GM19438 (cell line): ENCODE results near the gene ATXN2.
A peak's percentile ranks its signal among the peaks of the same experiment; 100 is the strongest.
"Not testable (repeated sequence)": the region's sequence is repeated elsewhere in the genome, so short reads cannot be mapped to it uniquely, and the experiment has no call there.

Source experiments
- ATAC-seq: cut with Tn5 transposase; IDR thresholded peaks from one replicate; pipeline ENCODE4 v1.9.1; 2021; ENCODE audit warnings: low read depth; ENCODE audit not compliant: unreplicated experiment

ATXN2 gene

DNA sequence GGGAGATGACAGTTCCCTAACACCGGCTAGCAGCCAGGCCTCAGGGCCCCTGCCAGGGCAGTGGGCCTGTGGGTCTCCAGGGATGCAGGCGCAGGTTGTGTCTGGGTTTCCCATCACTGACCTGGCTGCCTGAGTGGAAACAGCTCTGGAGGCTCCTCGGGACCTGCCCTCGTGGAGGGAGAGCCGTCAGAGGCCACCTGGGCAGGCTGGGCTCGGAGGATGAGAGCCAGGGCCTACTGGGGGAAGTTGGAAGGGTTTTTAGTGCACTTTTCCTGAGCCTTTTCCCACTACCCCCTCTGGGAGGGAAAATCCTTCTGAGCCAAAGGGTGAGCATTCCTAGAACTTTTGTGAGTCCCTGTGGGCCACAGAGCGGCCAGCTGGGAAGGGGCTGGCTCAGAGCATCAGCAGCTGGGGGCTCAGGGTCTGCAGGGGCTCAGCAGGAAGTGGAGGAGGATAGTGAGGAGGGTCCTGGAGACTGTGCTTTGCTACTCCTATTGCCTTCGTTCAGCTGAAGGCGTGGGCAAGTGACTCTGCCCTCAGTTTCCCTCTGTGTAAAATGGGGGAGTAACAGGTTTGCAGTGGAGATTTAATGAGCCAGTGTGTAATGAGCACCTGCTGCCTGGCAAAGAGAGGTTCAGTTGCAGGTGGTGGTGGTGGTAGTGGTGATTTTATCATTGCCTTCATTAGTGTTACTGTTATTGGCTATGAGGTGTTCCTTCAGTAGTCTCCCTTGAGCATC, 191.6 kb downstream of the ATXN2 start:
- no peak for ATAC-seq

- no peak for ATAC-seq
These were observed 192.4 kb downstream of the ATXN2 start for GRCh38 chr12:111406474-111407376.

GRCh38 chr12:111405859-111406473, 193.1 kb downstream of the ATXN2 start, which contains the start of gene SH2B3:
TSS of gene SH2B3 (plus strand) at chr12:111405923. CDS start at chr12:111418146, 12,223 bp downstream.
- ATAC-seq, result peak; percentile 4

DNA sequence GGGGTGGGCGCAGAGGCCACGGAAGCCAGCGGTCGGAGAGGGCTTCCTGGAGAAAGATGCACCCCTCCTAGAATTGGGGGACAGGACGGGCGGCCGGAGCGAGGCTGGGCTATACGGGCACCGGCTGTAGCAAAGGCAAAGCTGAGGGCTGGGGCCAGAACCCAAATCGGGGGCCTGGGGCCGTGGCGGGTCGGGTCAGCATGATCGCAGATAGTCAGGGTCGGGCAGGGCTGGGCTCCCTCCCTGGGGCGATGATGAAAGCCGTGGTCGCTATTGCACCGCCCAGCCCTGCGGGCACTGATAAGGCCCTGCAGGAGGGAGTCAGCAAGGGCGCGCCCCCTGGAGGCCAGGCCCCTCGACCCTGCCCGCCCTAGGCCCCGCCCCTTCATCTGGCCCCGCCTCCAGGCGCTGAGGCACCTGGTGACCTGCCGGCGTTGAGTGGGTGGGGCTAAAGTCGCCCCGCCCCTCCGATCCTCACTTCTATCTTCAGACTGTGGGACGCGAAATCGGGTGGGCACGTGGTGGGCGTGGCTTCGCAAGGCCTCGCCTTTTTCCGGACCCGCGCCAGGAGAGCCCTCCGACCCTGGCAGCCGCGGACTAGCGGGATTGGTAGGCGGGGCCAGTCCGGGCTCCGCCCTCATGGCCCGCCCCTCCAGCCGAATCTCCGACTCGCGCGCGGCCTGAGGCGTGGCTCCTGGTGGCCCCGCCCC, 193.8 kb downstream of the ATXN2 start:
- peak; percentile 48 for ATAC-seq

DNA sequence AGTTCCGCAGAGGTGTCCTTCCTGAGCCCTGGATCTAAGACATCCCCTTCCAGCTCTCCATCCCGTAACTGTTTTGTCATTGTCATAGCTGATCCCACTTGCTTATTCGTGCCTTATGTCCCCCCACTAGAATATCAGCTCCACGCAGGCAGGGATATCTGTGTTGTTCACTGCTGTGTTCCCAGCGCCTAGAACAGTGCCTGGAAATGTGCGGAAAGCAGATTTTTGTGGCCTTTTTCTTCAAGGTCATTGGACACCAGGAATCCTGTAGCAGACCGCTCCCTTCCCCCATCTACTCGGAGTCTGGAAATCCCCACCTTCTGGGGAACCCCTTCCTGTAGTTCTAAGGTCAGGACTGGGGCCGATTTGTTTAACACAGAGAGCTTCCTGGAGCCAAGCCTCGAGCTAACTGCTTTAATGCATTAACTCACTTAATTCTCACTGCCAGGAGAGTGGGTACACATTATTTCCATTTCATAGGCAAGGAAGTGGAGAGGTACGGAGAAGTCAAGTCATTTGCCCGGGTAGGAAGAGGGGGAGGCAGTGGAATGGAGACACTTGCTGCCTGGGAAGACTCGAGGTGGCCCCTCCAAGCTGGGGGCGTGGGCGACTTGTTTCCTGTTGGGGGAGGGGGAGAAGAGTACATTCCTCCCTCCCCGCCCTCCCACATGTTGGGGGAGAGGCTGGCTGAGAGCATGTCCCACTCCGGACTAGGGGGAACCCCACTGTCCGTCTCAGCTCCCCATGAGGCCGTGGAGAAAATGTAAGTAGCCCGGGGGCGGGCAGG, 194.6 kb downstream of the ATXN2 start:
- peak; percentile 4 for ATAC-seq

DNA sequence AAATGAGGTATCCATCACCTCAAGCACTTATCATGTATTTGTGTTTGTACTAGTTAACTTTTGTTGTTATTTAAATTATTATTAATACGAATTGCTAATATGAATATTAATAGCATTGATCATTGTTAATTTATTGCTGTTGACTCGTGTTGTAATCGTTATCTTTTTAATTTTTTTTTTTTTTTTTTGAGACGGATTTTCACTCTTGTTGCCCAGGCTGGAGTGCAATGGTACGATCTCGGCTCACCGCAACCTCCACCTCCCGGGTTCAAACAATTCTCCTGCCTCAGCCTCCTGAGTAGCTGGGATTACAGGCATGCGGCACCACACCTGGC, 196.7 kb downstream of the ATXN2 start:
- not testable (repeated sequence) for ATAC-seq
